GM12873 (cell line): ENCODE data around the gene GNL1.

Source experiments
- TF ChIP-seq, protein P1 (sequence below): IDR thresholded peaks from 2 replicates; pipeline ENCODE4 v1.5.1; 2012; ENCODE audit warnings: low read depth, mild to moderate bottlenecking, moderate library complexity, low read length, control low read depth; ENCODE audit not compliant: insufficient read depth; ENCODE audit errors: missing control alignments

The GNL1 gene

DNA sequence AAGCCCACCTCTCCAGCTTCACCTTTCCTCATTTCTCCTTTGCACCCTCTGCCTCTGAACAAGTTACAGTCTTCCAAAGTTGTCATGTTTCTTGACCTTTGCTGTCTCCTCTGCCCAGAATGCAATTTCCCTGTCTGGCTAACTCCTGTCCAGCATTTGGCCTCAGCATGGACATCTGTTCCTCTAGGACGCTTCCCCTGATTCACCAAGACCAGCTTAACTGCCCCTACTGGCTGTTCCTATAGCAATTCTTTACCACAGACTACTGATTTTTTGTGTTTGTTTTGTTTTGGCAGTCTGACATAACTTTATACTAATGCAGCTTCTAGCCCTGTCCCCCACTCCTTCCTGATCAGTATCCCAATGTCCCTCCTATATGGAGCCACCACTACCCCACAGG lies 13.4 kb downstream of the GNL1 start:
- TF ChIP-seq, protein P1, sequence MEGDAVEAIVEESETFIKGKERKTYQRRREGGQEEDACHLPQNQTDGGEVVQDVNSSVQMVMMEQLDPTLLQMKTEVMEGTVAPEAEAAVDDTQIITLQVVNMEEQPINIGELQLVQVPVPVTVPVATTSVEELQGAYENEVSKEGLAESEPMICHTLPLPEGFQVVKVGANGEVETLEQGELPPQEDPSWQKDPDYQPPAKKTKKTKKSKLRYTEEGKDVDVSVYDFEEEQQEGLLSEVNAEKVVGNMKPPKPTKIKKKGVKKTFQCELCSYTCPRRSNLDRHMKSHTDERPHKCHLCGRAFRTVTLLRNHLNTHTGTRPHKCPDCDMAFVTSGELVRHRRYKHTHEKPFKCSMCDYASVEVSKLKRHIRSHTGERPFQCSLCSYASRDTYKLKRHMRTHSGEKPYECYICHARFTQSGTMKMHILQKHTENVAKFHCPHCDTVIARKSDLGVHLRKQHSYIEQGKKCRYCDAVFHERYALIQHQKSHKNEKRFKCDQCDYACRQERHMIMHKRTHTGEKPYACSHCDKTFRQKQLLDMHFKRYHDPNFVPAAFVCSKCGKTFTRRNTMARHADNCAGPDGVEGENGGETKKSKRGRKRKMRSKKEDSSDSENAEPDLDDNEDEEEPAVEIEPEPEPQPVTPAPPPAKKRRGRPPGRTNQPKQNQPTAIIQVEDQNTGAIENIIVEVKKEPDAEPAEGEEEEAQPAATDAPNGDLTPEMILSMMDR: peak; percentile 32

DNA sequence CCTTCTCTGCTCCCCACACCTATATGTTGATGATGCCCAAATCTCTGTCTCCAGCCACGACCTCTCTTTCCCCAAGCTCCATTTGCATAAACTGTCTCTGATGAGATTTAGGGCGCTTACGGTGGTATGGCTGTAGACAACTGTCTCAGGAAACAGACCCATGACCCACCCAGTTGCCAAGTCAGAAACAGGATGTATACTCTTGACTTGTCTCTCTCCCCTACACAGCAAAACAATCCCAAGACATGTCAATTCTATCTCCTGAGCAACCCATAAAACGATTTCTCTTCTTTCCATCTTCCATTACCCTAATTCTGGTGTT lies 13.9 kb downstream of the GNL1 start:
- TF ChIP-seq, protein P1: no peak

- TF ChIP-seq, protein P1: peak; percentile 98
Observed at GRCh38 chr6:30541515-30542403, 14.5 kb downstream of the GNL1 start.

DNA sequence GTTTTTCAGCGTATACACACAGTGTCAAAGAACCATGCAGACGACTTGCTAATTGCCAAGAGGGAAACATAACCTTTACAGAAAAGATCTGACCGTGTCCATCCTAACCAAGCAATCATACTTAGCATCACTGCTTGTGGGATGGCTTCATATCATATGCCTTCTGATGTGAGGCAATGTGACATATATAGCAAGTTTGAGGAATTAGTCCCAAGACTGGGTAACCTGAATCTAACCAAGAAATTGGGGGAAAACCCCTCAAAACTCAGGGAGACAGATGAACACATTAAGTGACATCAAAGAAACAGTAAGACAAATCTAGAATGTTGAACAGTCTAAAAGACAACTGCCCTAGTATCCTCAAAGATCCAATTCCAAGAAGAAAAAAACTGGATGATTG lies 18.4 kb downstream of the GNL1 start:
- TF ChIP-seq, protein P1: no peak

DNA sequence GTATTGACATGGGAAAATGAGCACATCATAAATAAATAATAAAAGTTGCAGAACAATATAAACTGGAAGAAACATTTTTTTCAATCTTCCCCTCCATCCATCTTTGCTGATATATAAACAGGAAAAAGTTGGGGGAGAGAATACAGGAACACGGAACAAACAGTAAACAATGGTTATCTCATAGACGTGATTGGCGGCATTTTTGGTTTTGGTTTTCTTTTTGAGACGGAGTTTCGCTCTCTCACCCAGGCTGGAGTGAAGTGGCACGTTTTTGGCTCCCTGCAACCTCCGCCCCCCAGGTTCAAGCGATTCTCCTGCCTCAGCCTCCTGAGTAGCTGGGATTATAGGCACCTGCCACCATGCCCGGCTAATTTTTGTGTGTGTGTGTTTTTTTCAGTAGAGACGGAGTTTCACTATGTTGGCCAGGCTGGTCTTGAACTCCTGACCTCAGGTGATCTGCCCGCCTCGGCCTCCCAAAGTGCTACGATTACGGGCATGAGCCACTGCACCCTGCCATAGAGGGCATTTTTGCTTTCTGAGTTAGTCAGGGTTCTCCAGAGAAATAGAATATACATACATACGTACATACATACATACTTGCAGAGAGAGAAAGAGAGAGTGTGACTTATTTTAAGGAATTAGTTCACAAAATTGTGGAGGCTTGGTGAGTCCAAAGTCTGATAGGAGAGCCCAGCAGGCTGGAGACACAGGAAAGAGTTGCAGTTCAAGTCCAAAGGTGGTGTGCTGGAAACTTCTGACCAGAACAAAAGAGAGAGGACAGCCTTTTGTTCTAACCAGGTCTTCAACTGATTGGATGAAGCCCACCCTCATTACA lies 22.6 kb downstream of the GNL1 start:
- TF ChIP-seq, protein P1: no peak

- TF ChIP-seq, protein P1: no peak
Observed at GRCh38 chr6:30530014-30530413, 26.3 kb downstream of the GNL1 start.

DNA sequence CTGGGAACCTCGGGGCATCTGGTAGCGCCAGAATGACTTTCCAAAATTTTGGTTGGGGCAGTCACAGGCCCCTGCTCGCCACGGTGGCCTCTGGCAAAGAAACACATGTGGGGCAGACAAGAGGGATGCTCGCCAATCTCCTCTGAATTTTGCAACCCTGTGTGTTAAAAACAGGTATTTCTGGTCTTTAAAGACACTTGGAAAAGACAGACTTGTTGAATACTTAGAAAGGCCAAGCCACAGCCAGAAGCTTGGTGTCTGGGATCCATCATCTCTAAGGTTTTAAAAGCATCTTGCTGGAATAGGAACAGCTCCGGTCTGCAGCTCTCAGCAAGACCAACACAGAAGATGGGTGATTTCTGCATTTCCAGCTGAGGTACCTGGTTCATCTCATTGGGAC lies 35.8 kb downstream of the GNL1 start:
- TF ChIP-seq, protein P1: no peak
